Measurements from ENCODE around the gene EIF2B1. TPM values are rescaled to one million over a fixed set of nuclear protein-coding genes. Genes with fewer than 3 reads are reported as not detected.

EIF2B1 gene
- total RNA-seq: 59.9 and 76.3 TPM in 2 replicates

DNA sequence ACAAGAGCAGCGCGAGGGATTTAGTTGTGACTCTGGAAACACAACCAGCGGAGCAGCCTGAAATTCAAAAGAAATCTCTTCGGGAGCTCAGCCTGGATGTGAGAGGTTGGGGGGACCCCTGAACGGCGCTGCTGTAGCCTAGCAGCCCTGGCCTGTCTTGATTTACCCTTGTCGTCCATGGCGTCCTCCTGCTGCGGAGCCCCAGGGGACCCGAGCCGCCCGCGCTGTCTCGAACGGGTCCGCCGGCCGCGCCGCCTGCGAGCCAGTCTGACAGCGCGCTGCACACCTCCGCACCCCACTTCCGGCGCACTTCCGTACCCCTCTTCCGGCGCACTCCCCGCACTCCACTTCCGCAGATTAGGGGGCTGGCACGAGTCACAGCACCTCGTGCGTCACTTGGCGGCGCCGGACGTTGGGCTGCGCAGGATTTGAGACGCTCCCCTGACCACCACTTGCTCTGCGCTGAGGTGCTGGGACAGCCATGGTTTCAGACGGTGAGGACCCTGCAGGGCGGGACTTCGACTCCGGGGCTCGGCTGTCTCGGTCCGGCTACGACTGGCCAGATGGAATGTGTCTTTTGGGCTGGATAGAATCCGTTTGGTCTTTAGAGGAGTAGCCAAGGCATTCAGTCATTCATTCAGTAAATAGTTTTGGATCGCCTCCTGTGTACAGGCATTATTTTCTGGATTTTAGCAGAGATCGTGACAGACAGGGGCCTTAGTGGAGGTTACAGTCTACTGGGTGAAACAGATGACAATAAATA lies at the start of gene EIF2B1, which contains the start of gene GTF2H3:
Gene EIF2B1 (minus strand): TSS at position 308 of the 763 bp plus-strand sequence. CDS start 129 bp downstream, at position 179.
Gene GTF2H3 (plus strand): TSS at position 451 of the 763 bp plus-strand sequence. CDS start 31 bp downstream, at position 482.

DNA sequence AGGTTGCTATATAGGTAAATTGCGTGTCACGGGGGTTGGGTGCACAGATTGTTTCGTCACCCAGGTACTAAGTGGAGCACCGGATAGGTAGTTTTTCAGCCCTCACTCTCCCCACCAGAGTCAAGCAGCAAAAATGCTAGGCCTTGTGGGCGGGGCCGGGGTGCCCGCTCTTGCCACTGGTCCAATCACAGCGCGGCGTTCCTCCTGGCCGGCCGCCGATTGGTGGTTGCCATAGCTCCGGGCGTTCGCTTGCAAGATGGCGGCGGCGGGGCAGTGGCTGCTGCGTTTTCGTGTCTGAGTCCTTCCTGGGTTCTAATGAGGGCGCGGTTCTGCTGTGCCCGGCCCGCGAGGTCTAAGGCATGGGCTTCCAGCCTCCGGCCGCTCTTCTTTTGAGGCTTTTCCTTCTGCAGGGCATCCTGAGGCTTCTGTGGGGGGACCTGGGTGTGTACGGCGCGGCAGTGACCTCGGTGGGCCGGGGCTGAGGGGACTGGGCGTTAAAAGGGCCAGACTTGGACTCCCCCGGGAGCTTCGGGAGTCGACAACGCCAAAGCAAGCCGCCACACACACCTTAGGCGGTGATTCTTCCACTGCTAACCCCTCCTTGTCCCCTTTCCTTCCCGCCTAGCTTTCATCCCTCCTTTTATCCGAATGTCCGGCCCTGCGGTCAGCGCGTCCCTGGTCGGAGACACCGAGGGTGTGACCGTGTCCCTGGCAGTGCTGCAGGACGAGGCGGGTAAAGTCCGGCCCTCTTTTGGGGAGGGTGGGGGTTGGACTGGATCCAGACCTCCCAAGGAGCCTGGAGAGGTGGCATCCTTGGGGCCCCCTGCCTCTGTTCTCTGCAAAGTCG lies 37.6 kb upstream of the EIF2B1 start, which contains the start of gene TCTN2:
Gene TCTN2 (plus strand): TSS at position 232 of the 847 bp plus-strand sequence. CDS start 128 bp downstream, at position 360.

DNA sequence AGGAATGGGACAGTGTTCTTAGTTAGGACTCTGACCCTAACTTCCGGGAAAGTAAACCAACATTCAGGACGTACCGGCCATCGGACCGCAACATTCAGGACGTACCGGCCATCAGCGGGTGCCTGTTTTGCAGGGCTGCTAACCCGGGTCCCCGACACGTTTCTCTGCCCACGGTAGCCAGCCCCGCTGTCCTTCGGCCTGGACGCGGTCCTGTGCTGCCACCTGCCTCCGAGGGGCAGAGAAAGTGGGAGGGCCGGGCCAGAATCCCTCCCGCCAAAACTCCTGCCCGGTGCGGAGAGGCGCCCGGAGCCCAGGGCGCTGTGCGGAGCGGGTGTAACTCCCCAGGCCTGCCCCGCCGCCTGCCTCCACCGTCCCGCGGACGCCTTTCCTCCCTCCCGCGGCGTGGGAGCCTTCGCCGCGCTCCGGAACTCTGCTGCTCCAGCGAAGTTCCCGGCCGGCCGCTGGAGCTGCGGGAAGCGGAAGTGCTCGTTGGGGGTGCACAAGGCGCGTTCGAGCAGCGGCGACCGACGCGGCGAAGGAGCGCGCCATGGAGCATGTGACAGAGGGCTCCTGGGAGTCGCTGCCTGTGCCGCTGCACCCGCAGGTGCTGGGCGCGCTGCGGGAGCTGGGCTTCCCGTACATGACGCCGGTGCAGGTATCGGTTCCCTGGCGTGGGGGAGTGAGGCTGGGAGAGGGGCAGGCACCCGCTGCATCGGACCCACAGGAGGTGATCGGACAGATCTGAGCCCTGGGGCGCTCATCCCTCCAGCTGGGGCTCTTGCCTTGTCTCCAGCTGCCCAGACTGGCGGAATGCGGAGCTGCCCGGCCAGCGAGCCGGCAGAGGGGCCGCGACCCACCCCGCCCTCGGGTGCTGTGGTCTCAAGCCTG lies 31.6 kb downstream of the EIF2B1 start, which contains the start of gene DDX55:
Gene DDX55 (plus strand): TSS at position 498 of the 888 bp plus-strand sequence. CDS start 50 bp downstream, at position 548.

Other genes starting within 250 kb of the EIF2B1 start
- 19.0 and 26.7 TPM in 2 replicates for gene KMT5A, start 249.6 kb downstream of the EIF2B1 start, total RNA-seq
- 7.1 and 7.4 TPM in 2 replicates for gene RILPL2, start 197.0 kb downstream of the EIF2B1 start, total RNA-seq
- 7.8 and 13.4 TPM in 2 replicates for gene SNRNP35, start 175.5 kb downstream of the EIF2B1 start, total RNA-seq
- 14.0 and 19.2 TPM in 2 replicates for gene RILPL1, start 100.0 kb downstream of the EIF2B1 start, total RNA-seq
- gene TMED2, start 49.1 kb downstream of the EIF2B1 start, total RNA-seq: 142 and 206 TPM in 2 replicates
- 8.8 and 17.0 TPM in 2 replicates for gene DDX55, start 31.6 kb downstream of the EIF2B1 start, total RNA-seq
- 24.3 and 27.2 TPM in 2 replicates for gene GTF2H3, start 143 bp upstream of the EIF2B1 start, total RNA-seq
- 6.1 and 7.2 TPM in 2 replicates for gene TCTN2, start 37.4 kb upstream of the EIF2B1 start, total RNA-seq
- 7.9 and 13.2 TPM in 2 replicates for gene ATP6V0A2, start 78.7 kb upstream of the EIF2B1 start, total RNA-seq
- gene DNAH10, start 128.6 kb upstream of the EIF2B1 start, total RNA-seq: 0.17 and 0.35 TPM in 2 replicates